Measurements from ENCODE around the gene LRBA.
"Not testable (repeated sequence)": the region's sequence is repeated elsewhere in the genome, so short reads cannot be mapped to it uniquely, and the experiment has no call there.

The LRBA gene

DNA sequence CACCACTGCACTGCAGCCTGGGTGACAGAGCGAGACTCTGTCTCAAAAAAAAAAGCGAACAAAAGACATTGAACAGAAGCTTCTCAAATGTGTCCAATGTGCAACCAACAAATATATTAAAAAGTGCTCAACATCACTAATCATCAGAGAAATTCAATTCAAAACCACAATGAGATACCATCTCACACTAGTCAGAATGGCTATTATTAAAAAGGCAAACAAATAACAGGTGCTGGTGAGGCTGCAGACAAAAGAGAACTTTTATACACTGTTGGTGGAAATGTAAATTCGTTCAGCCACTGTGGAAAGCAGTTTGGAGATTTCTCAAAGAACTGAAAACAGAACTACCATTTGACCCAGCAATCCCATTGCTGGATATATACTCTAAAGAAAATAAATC, 477.2 kb downstream of the LRBA start:
- H3K4me1 Mint-ChIP-seq (ENCODE audit: low read depth); H3K36me3 Mint-ChIP-seq; H3K4me3 Mint-ChIP-seq; H3K27me3 Mint-ChIP-seq; H3K9me3 Mint-ChIP-seq (ENCODE audit: low read depth); H3K27ac Mint-ChIP-seq: not testable (repeated sequence)

DNA sequence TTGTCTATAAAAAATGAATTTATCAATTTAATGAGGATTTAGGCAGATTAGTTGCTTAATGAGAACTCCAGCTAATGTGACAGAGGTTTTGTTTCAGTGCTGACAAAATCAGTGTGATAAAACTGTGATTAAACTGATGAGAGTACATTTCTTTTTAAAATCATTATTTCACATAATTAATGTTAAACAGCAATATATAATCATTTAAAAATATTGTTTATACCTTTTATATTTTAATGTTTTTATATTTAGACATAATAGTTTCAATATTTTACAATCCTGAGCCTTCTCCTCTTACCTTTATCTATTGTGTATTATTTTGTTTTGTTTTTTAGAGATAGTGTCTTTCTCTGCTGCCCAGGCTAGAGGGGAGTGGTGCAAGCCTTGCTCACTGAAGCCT, 480.3 kb downstream of the LRBA start:
- Mint-ChIP-seq H3K27me3 (no peaks in the 10 kb centered on the region), H3K9me3 (ENCODE audit: low read depth) (no peaks in the 10 kb centered on the region), H3K4me1 (ENCODE audit: low read depth) (no peaks in the 10 kb centered on the region), H3K4me3 (no peak overlapping the region), H3K27ac (no peak overlapping the region), H3K36me3 (peaks cover 17% of the 10 kb centered on the region)

DNA sequence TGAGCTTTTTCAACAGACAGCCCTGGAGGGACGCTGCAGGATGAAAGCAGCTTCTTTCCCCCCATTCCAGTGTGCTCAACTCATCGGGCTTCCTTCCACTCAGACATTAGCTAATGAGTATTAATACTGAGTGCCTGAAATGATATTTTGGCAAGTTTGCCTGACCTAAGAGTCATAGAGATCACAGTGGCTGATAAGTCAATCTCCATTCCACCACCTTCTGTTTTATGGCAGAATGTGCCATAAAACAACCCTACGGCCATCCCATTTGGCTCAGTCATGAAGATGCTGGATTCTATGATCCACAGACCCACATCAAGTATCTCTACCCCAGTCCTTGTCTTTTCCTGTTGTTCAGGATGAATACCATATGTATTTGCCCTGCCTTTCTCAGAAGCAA, 481.4 kb downstream of the LRBA start:
- Mint-ChIP-seq H3K27me3 (no peaks in the 10 kb centered on the region), H3K36me3 (peaks cover 16% of the 10 kb centered on the region), H3K4me1 (ENCODE audit: low read depth) (no peaks in the 10 kb centered on the region), H3K4me3 (no peak overlapping the region), H3K9me3 (ENCODE audit: low read depth) (no peaks in the 10 kb centered on the region), H3K27ac (no peak overlapping the region)

DNA sequence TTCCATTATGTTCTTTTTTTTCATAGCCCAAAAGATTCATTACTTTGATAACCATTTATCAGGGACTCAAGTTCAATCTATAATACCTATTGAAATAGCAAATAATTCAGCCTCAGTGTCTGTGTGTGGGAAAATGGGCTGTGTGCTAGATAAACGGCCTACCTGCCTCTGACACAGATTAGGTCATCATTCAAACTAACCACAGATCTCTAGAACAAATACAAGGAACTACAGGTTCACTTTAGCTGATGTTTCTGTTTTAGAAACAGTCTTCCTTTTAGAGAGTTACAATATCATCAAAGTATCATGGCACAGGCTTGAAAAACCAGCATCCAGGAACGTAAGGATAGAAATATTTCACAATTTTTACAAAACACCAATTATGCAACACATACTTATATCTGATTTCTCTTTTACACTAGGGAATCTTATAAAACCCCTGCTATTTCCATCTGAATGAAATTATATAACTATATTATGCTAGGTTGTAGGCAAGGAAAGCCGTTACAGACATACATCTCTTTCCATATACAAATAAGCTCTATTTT, 489.7 kb downstream of the LRBA start:
- Mint-ChIP-seq H3K4me1 (ENCODE audit: low read depth) (no peaks in the 10 kb centered on the region), H3K9me3 (ENCODE audit: low read depth) (no peaks in the 10 kb centered on the region), H3K4me3 (no peak overlapping the region), H3K27me3 (no peaks in the 10 kb centered on the region), H3K27ac (no peak overlapping the region), H3K36me3 (peaks cover 6% of the 10 kb centered on the region)

DNA sequence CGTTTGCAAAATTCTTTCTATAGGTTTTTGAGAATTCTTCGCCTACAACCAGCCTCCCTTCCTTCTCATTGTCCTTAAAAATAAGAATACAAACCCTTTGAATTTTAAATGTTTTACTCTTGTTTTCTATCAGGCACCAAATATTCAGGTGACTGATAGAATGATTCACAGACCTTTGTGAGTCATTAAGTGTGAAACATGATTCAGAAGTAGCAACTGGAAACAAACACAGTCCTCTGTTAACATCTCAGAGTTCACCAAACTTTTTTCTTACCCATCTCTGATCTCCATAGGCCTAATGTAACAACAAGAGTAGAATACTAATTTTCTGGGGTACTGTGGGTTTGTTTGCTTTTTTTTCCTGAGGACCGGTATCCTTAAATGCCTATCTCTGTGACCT, 496.5 kb downstream of the LRBA start:
- Mint-ChIP-seq H3K9me3 (ENCODE audit: low read depth) (no peaks in the 10 kb centered on the region), H3K27me3 (no peaks in the 10 kb centered on the region), H3K36me3 (peaks cover 12% of the 10 kb centered on the region), H3K27ac (peak overlapping the region; percentile 56), H3K4me1 (ENCODE audit: low read depth) (peaks cover 21% of the 10 kb centered on the region), H3K4me3 (peak overlapping the region; percentile 18)

DNA sequence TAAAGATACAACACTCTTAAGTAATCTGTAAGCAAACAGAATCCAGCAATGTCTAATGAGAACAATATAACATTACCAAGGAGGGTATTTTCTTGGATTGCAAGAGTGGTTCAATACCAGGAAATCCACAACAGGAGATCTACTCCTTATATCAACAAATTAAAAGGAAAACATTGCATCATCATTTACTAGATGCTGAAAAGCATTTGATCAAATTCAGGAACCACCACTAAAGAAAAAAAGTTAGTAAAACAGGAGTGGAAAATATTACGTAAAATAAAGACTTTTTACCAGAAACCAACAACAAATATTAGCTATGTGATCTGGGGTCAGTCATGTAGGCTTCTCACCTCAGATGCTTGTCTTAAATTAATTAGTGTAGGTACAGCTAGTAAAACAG, 499.9 kb downstream of the LRBA start:
- Mint-ChIP-seq H3K4me3 (no peak overlapping the region), H3K27ac (no peak overlapping the region), H3K9me3 (ENCODE audit: low read depth) (peaks cover 9% of the 10 kb centered on the region), H3K4me1 (ENCODE audit: low read depth) (peaks cover 21% of the 10 kb centered on the region), H3K27me3 (no peaks in the 10 kb centered on the region), H3K36me3 (peaks cover 24% of the 10 kb centered on the region)

DNA sequence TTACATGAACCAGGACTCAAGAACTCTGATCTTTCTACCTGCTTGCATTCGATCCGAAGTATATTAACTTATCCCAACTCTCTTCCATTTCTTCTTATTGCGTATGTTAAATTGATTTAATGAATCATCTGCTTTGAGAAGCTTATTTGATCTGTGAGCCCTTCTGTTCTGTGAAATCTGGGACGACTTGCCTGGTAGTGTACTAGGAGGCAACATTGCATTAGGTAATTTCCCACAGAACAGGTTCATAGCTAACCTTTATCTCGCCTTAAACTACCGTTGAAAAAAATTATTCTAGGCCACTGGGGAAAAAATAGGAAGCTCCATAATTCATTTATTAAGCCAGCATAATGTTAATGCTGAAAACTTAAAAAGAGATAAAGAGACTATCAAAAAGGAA, 500.4 kb downstream of the LRBA start:
- Mint-ChIP-seq H3K4me3 (no peak overlapping the region), H3K36me3 (peaks cover 24% of the 10 kb centered on the region), H3K27ac (no peak overlapping the region), H3K27me3 (no peaks in the 10 kb centered on the region), H3K4me1 (ENCODE audit: low read depth) (peaks cover 20% of the 10 kb centered on the region), H3K9me3 (ENCODE audit: low read depth) (peaks cover 9% of the 10 kb centered on the region)

DNA sequence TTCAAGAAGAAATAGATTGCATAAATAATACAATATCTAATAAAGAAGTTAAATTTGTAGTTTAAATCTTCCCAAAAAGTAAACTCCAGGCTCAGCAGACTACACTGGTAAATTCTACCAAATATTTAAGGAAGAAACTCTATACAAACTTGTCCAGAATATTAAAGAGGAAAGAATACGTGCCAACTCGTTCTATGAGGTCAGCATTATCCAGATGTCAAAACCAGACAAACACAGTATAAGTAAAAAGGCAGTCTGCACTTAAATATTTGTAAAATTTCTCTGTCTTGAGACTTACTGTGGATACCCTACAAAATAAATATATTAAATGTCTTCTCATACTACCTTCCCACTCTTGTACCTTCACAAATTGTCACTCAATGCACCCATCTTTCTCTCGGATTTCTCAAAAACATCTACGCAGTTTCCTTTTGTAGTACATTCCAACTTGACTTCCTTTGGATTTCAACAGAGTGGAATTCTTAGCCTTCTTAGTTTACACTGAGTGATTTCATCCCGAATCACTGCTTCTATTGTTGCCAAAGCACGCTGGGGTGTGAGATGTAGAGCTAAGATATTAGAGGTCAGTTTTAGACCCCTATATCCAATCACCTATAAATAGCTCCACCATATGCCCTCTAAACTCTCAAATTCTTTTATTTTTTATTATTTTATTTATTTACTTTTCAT, 504.8 kb downstream of the LRBA start:
- no peak overlapping the region for H3K27ac Mint-ChIP-seq
- H3K9me3 Mint-ChIP-seq (ENCODE audit: low read depth) = peaks cover 9% of the 10 kb centered on the region
- H3K4me3 Mint-ChIP-seq = no peak overlapping the region
- no peaks in the 10 kb centered on the region for H3K4me1 Mint-ChIP-seq (ENCODE audit: low read depth)
- peaks cover 28% of the 10 kb centered on the region for H3K36me3 Mint-ChIP-seq
- H3K27me3 Mint-ChIP-seq = no peaks in the 10 kb centered on the region

DNA sequence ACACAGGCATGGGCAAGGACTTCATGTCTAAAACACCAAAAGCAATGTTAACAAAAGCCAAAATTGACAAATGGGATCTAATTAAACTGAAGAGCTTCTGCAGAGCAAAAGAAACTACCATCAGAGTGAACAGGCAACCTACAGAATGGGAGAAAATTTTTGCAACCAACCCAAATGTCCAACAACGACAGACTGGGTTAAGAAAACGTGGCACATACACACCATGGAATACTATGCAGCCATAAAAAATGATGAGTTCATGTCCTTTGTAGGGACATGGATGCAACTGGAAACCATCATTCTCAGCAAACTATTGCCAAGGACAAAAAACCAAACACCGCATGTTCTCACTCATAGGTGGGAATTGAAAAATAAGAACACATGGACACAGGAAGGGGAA, 507.4 kb downstream of the LRBA start:
- H3K4me1 Mint-ChIP-seq (ENCODE audit: low read depth); H3K4me3 Mint-ChIP-seq; H3K9me3 Mint-ChIP-seq (ENCODE audit: low read depth); H3K27me3 Mint-ChIP-seq; H3K27ac Mint-ChIP-seq: not testable (repeated sequence)
- peaks cover 22% of the 10 kb centered on the region for H3K36me3 Mint-ChIP-seq

DNA sequence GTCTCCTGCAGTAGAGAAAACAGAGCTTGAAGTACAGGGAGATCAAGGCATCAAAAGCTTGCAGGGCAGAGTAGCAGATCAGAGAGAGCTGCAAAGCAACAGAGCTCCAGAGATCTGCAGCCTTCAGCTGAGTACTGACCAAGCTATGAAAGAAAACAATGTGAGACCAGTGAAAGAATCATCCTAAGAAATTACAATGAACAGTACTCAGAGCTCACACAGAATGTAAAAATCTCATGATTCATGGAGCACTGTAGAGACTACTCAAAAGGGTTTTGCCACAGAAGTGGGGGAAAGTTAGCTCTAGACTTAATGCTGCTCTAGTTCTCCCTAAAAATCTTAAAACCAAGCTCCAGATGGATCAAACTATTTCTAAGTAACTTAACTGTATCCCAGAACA, 513.1 kb downstream of the LRBA start:
- H3K4me1 Mint-ChIP-seq (ENCODE audit: low read depth) = peaks cover 5% of the 10 kb centered on the region
- H3K27ac Mint-ChIP-seq = no peak overlapping the region
- no peaks in the 10 kb centered on the region for H3K9me3 Mint-ChIP-seq (ENCODE audit: low read depth)
- no peak overlapping the region for H3K4me3 Mint-ChIP-seq
- peaks cover 23% of the 10 kb centered on the region for H3K36me3 Mint-ChIP-seq
- no peaks in the 10 kb centered on the region for H3K27me3 Mint-ChIP-seq

DNA sequence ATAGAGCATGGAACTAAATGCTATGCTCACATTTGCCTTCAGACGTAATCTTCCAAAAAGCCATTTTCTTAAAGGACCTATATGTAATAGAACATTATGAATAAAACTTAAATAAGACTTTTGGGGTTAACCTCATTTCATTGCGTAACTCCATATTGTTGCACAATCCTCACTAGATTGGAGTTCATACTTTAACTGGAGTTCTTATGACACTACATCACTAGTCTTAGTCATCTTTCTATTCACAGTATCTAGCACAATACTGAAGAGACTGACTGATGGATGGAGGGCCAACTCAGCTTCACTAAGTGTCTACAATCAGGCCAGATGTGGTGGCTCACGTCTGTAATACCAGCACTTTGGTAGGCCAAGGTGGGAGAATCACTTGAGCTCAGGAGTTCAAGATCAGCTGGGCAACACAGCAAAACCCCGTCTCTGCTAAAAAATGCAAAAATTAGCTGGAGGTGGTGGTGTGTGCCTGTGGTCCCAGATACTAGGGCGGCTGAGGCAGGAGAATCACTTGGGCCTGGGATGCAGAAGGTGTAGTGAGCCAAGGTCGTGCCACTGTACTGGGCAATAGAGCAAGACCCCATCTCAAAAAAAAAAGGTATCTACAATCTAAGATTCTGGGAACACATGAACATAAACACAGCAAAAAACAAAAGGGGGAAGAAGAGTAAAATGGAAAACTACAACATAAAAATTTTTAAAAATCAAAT, 513.9 kb downstream of the LRBA start:
- Mint-ChIP-seq H3K9me3 (ENCODE audit: low read depth) (no peaks in the 10 kb centered on the region), H3K27ac (no peak overlapping the region), H3K4me1 (ENCODE audit: low read depth) (peaks cover 5% of the 10 kb centered on the region), H3K36me3 (peaks cover 23% of the 10 kb centered on the region), H3K27me3 (no peaks in the 10 kb centered on the region), H3K4me3 (no peak overlapping the region)

DNA sequence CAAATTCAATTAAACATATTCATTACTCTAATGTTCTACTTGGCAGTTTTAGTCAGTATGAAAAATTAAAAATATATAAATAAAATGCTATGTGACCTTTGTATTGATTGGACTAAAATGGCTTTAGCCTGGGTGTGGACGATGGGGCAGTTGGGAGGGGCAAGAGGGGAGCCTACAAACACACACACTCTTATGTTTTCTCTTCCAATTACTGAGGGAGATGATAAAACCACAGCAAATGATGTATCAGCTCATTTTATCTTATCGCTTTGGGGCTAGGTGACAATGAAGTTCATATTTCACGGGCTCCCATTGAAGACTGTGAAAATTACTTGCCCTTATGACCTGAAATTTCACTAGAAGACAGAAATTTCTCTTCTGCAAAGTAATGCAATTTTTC, 517.5 kb downstream of the LRBA start:
- H3K4me1 Mint-ChIP-seq (ENCODE audit: low read depth) = peaks cover 3% of the 10 kb centered on the region
- H3K9me3 Mint-ChIP-seq (ENCODE audit: low read depth) = no peaks in the 10 kb centered on the region
- H3K4me3 Mint-ChIP-seq = no peak overlapping the region
- peaks cover 18% of the 10 kb centered on the region for H3K36me3 Mint-ChIP-seq
- no peaks in the 10 kb centered on the region for H3K27me3 Mint-ChIP-seq
- no peak overlapping the region for H3K27ac Mint-ChIP-seq

DNA sequence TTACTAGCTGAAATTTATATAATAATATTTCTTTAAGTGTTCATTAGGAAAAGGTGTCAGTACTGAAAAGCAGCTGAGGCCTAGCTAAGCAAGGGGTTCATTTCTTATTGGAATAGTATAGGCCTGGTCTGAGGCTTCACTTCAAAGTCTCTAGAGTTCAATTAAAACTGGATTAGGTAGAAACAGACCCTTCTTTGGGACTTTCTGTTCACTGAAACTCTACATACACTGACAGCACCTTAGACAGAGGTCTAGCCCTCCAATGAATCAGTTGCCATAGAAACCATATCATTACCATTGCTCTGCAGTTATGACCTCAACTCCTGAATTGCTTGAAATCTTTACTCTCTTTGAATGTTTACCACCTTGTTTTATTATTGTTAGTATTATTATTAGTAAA, 519.5 kb downstream of the LRBA start:
- H3K4me3 Mint-ChIP-seq = no peak overlapping the region
- no peaks in the 10 kb centered on the region for H3K27me3 Mint-ChIP-seq
- peaks cover 12% of the 10 kb centered on the region for H3K36me3 Mint-ChIP-seq
- no peaks in the 10 kb centered on the region for H3K9me3 Mint-ChIP-seq (ENCODE audit: low read depth)
- H3K4me1 Mint-ChIP-seq (ENCODE audit: low read depth) = no peaks in the 10 kb centered on the region
- no peak overlapping the region for H3K27ac Mint-ChIP-seq

DNA sequence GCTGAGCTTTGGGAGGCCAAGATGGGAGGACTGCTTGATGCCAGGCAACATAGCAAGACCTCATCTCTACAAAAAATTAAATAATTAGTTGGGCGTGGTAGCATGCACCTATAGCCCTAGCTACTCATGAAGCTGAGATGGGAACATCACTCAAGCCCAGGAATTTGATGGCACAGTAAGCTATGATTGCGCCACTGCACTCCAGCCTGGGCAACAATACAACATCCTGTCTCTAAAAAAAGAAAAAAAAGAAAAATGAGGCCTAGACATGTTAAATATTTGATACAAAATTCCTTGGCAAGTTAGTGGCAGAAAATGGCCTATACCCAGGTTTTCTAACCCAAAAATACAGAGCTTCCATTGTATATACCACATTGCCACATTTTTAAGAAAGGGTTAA, 521.2 kb downstream of the LRBA start:
- Mint-ChIP-seq H3K27ac (no peak overlapping the region), H3K9me3 (ENCODE audit: low read depth) (no peaks in the 10 kb centered on the region), H3K36me3 (peaks cover 18% of the 10 kb centered on the region), H3K4me1 (ENCODE audit: low read depth) (no peaks in the 10 kb centered on the region), H3K4me3 (no peak overlapping the region), H3K27me3 (no peaks in the 10 kb centered on the region)

DNA sequence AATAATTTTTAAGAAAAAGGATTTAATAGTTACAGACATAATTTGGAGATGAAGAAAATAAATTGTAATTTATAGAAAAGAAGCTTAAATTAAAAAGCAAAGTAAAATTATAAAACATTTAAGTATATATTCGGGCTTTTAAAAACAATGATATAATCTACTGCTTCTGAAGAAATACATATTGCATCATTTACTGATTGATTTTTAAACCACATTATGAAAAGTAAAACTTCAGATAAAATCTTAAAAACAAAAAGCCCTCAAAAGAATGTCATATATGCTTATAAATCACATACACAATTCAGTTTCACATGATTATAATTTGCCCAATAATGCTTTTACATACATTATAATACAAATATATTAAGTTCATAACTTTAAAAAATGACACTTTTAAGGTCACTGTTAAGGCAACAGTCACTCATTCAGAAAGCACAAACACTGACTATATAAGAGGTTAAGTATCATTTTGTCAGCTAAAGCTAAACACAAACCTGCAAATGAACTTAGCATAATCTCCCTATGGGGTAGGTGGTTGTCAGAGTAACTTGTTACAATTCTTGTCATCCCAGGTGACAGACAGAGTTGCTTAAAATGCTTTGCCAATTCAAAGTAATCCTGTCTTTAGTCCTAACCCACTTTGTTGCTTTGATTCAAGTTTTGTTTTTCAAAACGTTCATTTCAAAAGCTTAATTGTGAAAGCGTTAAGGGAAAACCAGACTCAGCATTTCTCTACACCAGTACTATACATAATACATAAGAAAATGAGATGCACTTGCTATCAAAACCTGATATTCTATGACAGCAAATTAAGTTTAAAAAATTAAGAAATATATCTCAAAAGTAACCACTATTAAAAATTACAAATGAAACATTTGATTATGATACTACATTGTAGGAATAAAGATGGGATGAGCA, 523.7 kb downstream of the LRBA start:
- H3K27ac Mint-ChIP-seq = no peak overlapping the region

More for the DNA sequence above, 523.7 kb downstream of the LRBA start:
- peaks cover 22% of the 10 kb centered on the region for H3K36me3 Mint-ChIP-seq
- H3K4me1 Mint-ChIP-seq (ENCODE audit: low read depth) = no peaks in the 10 kb centered on the region
- H3K27me3 Mint-ChIP-seq = no peaks in the 10 kb centered on the region
- no peak overlapping the region for H3K4me3 Mint-ChIP-seq
- no peaks in the 10 kb centered on the region for H3K9me3 Mint-ChIP-seq (ENCODE audit: low read depth)

Measured in activated naive CD8-positive, alpha-beta T cell (primary cell).